ENCODE data around the gene XPO4.

- TF ChIP-seq EP300 (IDR thresholded peaks at IDR 0.05) (no peak), POLR2AphosphoS5 (IDR thresholded peaks at IDR 0.05) (no peak), CTCF (IDR thresholded peaks at IDR 0.05) (no peak)
These were observed 124.2 kb downstream of the XPO4 start for GRCh38 chr13:20778311-20778710.

Measured in gastroesophageal sphincter (tissue), 3 donors.